ENCODE data around the gene CHSY1.

CHSY1 gene

DNA sequence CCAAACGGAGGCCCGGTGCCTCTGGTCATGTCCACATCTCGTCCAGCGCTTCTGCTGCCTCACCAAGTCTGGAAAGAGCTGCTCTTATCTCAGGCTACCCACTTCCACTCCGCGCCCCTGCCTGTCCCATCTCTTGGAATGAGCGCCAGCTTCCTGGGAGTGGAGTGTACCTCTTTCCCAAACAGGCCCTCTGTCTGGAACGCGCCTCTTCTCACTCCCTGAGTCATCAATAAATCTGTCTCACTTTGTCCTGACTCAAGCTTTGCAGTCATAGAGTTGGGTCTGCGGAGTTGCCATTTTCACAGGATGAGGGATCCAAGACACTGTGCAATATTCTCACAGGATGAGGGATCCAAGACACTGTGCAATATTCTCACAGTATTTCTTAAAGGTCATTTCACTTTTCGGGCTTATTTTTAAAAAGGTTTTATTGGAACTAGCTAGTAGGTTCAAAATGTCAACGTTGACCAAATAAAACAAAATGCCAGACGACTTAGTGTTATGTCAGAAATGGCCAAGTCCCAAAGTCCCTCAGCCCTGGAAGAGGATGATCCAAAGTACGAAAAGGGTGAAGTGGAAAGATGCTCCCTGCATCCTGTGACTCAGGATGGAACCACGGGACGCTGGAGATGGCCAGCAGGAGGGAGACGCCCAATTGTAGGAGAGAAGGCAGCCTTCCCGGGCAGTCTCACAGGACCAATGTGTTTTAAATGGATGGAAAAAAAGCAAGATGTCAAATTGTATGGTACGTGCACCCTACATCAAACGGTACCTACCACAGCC is 81.1 kb downstream of the CHSY1 start:
- peak in 1 of 2 experiments; percentile 42 for DNase-seq (ENCODE audit: low read depth in 2 of 2)

DNA sequence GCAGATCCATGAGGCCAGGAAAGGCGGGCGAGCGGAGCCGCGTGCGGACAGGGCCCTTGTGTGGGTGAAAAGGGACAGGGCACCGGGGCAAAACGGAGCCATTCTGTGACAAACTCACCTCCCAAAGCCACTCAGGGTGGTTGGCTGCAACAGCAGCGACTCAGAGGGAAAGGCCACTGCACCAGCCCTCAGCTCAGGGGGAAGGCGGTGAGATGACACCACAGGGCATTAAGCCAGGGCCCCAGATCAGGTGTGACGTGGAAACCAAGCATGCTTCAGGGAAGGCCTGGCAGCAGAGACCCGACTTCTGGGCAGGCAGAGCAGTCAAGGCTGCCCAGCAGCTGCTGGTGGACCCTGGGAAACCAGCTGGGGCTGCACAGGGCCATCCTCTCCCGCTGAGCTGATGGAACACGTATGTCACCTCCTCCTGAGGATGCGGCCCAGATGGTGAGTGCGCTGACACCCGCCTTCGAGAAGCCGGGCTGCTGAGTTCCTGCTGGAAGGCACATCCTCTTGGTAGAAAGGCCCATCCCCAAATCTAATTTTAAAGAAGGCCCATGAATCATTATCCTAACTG is 82.3 kb downstream of the CHSY1 start:
- DNase-seq (ENCODE audit: low read depth in 2 of 2), result no peak

DNA sequence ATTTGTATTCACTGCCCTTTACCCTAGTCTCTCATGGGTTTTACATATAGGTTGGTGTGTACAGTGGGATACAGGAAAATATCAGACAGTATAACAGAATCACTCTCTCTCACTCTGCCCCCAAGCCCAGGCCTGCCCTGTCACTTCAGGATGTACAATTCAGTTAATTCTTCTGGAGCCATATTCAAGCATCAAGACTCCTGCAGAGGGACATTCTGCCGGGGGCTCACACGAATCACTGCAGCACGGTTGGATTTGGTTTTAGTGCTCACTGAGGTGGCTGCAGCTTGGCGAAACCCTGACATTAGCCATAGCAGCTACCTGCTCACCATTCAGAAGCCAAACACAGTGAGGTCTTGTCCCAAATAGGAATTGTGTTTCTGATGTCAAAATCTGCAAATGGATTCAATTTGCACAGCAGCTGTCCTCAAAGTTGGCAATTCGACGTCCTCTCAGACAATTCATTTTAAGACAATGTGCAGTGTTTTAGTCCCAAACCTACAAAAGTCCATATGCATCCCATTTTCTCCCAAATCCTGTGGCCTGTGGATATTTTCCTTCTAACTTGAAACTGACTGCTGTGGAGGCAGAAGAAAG is 82.9 kb downstream of the CHSY1 start:
- no peak for DNase-seq (ENCODE audit: low read depth in 2 of 2)

DNA sequence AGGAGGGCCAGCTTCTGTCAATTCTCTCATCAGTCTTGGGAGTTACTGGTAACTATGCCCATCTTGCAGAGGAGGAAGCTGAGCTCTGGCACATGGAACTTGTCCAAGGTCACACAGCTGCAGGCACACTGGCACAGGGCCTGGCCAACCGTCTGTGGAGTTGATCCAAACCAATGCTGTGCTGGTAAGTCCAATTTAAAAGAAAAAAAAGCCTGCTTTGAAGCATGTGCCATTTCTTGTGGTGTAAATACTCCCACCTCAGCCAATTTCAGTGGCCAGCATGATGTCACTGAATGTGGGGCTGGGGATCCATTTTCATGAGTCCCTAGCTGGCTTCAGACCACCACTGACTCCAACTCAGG is 83.4 kb downstream of the CHSY1 start:
- no peak for DNase-seq (ENCODE audit: low read depth in 2 of 2)

DNA sequence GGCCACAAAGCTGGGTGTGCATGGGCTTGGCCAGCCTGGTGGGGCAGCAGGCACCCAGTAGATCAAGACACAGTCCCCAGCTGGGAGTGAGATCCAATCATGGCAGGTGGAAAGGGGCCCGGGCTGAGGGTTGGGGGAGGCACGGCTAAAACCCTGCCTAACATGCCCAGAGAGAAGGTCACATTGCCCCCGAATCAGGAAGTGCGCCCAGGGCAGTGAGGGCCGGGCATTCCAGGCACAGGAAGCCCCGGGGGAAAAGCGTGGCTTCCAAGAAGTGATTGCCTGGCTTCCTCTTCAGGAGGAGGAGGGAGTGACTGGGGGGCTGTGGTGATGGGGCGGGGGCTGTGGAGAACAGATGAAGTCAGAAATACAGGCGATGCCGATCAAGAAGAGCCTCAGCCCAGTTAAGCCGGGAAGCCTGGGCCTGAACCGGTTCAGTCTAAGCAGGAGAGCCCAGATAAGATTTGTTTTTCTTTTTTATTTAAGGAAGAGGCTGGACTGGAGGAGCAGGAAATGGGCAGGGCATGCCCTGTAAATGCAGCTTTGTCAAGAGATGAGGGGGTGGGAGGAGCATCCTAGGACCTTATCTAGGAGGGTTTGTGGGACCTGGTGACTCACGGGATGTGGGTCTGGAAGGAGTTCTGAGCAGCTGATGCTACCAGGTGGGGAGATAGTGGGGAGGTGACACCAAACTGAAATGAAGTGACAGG is 83.9 kb downstream of the CHSY1 start:
- no peak for DNase-seq (ENCODE audit: low read depth in 2 of 2)

DNA sequence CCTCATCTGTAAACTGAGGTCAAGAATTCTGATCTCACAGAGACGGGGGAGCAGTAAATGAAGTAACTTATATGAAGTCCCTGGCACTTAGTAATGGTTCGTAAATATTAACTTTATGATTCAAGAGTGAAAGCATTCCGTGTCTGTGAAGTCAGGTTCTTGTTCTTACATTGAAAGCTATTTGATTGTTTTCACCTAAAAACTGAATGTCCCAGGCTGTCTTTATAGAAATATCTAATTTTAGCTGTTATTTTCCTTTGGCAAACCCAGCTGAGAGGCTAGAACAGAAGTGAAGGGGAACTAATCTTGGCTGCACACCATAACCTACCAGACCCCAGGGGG is 84.5 kb downstream of the CHSY1 start:
- DNase-seq (ENCODE audit: low read depth in 2 of 2), result no peak

DNA sequence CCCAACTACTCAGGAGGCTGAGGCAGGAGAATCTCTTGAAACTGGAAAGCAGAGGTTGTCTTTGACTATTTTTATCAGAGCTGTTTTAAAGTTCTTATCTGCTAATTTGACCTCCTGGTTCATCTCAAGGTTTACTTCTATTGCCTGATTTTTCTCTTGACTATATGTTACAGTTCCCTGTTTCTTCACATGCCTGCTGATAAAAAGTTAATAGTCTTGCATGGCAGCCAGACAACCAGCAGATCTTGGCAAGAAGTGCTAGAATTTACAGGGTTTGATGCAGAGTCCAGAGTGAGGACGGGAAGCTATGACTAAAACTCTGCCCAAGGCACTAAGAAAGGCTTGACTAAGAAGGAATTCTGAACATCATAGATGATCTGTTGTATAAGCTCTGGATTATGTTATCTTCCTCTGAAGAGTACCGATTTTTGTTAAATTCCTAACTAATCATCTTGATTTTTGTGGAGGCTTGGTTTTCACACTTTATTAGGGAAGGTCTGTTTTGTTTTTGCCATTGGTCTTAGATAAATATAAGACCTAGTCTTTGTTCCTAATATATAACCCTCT is 85.9 kb downstream of the CHSY1 start:
- no peak for DNase-seq (ENCODE audit: low read depth in 2 of 2)

DNA sequence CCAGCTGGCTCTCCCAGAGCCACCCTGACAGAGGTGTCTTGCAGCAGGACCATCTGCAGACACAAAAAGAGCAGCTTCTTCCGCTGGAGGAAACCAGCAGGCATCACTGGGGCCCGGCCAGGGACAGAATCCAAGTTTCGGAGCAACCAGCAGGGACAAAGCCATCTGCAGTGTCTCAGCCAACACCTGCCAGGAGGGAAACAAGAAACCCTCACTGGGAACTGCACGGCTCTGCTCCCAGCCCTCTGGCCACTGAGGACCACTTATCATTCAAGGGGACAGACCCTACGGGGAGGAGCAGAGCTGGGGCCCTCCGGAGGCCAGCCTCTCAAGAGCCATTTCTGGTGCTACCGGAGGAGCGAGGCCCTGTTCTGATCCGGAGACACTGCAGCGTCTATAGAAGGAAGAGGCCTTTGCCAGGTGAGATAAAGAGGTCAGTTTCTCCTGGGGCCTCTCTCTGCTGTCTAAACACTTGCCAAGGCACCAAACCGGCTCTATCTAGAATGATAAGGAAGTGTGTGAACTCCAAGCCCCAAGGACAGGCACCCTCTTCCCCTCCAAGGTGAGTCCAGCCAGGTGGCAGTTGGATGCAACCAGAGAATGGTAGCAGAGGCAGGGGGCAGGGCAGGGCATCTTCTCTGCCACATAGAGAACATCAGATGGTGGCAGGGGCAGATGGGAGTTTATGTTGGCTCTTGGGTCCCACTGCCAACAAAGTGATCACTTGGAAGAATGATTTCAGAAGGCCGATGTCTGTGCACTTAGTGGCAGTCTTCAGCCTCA is 89.0 kb downstream of the CHSY1 start:
- no peak for DNase-seq (ENCODE audit: low read depth in 2 of 2)

DNA sequence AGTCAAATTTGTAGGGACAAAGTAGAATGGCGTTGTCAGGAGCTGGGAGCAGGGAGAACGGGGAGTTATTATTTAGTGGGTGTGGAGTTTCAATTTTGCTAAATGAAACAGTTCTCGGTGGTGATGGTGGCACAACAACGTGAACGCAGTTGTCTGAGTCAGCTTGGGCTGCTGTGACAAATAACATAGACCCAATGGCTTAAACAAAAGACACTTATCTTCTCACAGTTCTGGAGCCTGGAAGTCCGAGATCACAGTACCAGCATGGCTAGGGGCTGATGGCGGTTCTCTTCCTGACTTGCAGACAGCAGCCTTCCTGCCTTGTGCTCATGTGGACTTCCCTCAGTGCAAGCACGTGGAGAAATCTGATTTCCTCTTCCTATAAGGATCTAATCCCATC is 90.2 kb downstream of the CHSY1 start:
- DNase-seq (ENCODE audit: low read depth in 2 of 2), result no peak

DNA sequence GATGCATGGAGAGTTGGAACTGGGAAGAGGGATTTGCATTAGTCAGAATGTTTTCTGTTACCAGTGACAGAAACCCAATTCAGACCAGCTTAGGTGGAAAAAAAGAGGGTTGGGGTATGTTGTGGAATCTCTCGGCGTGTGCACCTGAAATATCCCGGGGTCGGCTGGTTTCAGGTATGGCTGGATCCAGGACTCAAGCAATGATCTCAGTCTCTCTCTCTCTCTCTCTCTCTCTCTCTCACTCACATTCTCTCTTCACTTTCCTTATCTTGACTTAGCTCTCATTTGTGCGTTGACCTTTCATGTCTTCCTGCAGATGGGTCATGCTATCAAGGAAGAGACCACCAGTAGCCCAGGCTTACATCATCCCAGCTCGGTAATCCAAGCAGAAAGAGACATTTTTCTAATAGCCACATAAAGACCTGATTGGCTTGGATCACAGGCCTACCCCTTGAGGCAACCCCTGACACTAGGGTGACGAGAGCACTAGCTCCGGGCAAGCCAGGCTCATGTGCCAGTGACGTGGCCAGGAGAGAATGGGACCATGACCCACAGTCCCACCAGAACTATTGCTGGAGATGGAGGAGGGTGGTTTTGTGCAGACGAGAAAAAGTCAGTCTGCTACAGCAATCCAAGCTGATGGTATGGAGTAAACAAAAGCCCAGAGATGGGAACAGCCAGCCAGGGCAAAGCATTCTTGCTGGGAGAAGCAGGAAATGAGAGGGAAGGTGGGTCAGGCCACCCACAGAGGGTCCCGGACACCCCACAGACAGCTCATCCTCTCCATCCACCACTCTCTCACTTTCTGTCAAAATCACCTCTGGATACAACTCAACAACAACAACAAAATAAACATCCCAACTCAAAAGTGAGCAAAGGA is 91.7 kb downstream of the CHSY1 start:
- DNase-seq (ENCODE audit: low read depth in 2 of 2), result no peak

DNA sequence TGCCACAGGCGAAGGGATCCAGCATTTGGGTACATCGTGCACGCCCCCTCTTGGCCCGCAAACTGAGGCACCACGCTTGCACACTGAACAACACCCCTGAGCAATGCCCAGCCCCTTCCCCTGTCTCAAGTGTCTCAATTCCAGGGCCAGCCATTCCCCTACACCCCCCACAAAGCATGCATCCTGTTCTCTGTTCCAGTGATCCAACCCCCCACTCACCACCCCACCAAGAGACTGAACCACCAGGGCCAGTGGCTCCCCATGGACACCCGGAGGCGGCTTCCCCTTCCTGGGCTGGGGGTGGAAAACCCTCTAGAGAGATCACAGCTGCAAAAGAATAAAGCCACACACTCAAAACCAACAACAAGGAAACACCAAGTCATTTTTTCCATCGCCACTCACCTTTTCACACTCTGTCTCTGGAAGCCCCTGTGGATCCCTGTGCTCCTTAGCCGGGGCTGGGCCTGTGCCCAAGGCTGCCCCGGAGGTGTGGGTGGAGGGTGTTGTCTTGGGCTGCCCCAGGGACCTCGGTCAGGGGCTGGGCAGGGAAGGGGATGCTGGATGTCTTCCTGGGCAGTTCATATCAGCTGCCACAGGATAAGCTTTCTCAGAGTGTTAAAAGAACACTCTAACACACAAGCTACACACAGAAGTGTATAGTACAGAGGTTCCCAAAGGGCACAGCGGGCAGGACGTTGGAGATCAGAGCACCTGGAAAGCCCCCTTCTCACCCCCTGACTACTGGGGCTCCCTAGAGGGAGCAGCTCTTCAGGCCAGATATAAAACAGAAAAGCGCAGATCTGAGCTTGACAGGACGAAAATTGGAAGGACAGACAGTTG is 92.5 kb downstream of the CHSY1 start:
- DNase-seq (ENCODE audit: low read depth in 2 of 2), result no peak

DNA sequence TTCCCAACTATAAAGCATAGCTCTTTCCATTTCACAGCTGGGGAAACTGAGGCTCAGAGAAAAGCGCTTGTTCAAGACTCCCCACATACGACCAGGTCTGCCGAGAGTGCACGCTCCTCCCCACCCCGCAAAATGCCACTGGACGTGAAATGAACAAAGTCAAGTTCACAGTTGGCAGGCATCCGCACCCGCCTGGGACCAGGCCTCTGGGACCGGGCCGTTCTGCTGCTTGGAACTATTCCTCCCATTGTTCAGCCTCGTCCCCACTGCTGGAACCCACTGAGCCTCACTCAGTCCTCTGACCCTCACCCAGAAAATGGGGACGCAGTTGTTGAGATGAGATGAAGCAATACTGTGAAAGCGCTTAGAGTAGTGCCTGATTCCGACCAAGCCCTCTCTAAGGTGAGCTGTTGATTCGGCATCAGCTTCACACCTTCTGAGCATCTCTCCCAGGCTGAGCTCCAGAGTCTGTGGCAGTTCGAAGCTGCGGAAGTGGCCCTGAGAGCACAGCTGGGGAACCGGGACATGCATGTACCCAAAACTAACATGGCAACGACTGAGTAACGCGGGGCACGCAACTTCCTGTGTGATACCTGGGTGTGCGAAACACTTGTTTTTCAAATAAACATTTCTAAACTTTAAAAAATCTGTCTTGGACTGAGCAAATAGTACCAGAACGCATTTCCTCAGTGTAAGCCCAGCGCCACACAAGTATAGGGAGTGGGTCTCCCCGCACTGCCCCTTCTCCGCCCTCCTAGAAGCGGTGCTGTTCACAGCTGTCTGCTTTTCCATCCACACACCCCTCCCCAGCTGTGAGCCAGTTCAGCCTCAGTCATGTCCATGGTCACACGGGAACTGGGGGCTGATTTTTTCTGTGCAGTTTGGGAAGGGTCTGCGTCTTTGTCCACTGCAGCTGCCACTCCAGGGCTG is 93.4 kb downstream of the CHSY1 start:
- DNase-seq (ENCODE audit: low read depth in 2 of 2), result no peak

DNA sequence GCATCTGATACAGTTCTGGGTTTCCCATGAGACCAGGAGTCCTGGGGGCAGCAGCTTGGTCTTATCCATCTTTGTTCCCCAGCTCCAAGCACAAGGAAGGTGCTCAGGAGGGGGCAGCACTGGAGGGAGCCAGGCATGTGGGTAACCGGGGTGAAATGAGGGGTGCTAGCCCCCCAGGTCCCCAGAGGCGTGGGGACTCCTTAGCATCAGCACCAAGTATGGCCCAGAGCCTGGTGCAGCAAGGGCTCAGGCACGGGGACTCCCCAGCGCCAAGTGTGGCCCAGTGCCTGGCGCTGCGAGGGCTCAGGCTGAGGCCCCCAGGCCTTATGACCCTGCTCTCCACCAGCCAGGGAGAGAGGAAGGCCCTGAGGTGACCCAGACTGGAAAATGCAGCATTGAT is 94.1 kb downstream of the CHSY1 start:
- DNase-seq (ENCODE audit: low read depth in 2 of 2), result no peak

DNA sequence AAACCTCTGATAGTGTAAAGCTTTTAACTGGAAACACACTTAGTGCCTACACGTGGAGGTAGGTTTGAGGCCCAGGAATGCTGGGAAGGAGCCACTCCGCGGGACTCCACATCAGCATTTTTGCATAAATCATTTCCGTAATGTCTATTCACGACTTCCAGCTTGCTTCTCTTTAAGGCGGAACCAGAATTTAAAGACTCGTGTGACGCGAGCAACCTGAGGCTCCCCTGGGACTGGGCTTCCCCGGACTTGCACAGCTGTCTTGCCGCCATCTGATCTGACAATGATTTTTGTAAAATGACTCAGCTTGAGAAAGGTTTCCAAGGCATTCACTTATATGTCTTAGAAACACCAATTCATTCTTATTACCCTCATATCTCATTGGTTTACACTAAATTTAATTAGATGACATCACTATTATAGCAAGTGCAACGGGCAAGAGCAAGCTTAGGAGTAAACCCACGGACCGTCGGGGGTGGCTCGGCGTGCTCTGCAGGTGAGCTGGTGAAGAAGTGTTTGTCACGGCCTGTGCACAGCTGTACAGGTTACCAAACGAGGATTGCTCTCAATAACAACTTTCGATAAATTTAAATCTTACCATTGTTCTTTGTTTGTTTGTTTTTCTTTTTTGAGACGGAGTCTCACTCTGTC is 95.2 kb downstream of the CHSY1 start:
- peak; percentile 56 to 62 for DNase-seq (ENCODE audit: low read depth in 2 of 2)

DNA sequence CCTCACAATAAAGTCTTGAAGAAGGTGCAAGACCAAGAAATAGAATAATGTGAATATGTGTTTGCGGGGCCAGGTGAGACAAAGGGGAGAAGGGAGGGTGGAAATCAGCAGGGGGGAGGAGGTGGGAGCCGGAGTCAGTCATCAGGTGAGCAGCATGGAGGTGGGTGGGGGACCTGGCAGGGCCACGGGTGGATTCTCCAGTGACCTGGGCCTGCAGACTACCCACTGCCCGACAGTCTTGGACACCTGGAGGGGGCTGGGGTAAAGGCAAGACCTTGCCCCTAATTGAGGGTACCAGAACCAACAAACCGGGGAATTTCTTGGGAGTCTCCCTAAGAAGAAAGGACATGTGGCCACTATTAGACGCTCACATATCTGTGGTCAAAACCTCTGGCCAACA is 95.8 kb downstream of the CHSY1 start:
- no peak for DNase-seq (ENCODE audit: low read depth in 2 of 2)

DNA sequence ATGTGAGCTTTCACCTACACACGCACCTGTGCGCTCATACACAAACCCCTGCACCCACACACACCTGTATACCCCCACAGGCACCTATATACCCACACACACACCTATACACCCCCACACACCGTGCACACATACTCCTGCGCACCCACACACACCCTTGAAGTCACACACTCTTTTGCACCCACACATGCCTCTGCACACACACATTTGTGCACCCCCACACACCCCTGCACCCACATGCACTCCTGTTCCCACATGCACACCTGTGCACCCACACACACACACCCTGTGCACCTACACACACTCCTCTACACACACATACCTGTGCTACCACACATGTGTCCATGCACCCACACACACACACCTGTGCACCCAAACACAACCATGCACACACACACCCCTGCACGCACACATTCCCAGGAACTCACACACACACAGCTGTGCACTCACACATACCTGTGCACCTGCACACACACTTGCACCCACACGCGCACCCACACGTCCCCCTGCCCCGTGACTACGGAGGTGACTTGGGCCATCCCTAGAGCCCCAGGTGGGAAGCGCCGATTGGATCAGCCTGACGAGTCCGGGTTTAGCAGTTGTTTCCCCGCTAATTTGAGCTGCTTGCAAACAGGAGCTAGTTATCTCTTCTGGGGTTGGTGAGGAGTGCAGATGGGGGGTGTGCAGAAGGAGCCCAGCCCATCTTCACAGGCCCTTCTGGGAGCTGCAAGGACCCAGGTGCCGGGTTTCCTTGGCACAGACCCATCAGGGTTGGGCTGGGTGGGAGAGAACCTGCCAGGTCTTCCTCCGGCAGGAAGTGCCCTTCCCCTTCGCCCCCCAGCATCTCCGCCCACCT is 97.8 kb downstream of the CHSY1 start:
- no peak for DNase-seq (ENCODE audit: low read depth in 2 of 2)

DNA sequence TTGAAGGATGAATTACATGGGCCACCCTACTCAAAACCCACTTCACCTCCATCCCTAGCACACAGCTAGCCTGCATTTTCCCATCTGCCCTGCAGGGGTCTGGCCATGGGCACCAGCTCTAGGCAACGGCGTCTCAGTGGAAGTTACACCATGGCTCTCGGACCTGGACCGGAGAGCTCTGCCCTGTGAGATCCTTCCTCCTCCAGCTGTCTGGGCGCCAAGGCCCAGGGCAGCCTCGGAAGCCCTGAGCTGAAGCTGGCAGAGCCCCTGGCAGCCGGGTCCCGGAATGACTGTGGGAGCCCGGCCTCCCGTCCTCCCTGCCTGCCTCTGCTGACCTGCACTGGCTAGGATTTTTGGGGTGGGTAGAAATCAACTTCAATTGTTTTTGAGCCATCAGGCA is 98.9 kb downstream of the CHSY1 start:
- DNase-seq (ENCODE audit: low read depth in 2 of 2), result no peak

Measured in fibroblast of skin of left quadriceps (primary cell).